HG02870 (cell line): Measurements from ENCODE around the gene TBC1D1.
A peak's percentile ranks its signal among the peaks of the same experiment; 100 is the strongest.

Experiments used
- ATAC-seq: cut with Tn5 transposase; IDR thresholded peaks from one replicate; pipeline ENCODE4 v1.9.1; 2021; ENCODE audit warnings: mild to moderate bottlenecking, moderate library complexity; ENCODE audit not compliant: unreplicated experiment

TBC1D1 gene, protein sequence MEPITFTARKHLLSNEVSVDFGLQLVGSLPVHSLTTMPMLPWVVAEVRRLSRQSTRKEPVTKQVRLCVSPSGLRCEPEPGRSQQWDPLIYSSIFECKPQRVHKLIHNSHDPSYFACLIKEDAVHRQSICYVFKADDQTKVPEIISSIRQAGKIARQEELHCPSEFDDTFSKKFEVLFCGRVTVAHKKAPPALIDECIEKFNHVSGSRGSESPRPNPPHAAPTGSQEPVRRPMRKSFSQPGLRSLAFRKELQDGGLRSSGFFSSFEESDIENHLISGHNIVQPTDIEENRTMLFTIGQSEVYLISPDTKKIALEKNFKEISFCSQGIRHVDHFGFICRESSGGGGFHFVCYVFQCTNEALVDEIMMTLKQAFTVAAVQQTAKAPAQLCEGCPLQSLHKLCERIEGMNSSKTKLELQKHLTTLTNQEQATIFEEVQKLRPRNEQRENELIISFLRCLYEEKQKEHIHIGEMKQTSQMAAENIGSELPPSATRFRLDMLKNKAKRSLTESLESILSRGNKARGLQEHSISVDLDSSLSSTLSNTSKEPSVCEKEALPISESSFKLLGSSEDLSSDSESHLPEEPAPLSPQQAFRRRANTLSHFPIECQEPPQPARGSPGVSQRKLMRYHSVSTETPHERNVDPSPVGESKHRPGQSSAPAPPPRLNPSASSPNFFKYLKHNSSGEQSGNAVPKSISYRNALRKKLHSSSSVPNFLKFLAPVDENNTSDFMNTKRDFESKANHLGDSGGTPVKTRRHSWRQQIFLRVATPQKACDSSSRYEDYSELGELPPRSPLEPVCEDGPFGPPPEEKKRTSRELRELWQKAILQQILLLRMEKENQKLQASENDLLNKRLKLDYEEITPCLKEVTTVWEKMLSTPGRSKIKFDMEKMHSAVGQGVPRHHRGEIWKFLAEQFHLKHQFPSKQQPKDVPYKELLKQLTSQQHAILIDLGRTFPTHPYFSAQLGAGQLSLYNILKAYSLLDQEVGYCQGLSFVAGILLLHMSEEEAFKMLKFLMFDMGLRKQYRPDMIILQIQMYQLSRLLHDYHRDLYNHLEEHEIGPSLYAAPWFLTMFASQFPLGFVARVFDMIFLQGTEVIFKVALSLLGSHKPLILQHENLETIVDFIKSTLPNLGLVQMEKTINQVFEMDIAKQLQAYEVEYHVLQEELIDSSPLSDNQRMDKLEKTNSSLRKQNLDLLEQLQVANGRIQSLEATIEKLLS (N-terminal part only)

DNA sequence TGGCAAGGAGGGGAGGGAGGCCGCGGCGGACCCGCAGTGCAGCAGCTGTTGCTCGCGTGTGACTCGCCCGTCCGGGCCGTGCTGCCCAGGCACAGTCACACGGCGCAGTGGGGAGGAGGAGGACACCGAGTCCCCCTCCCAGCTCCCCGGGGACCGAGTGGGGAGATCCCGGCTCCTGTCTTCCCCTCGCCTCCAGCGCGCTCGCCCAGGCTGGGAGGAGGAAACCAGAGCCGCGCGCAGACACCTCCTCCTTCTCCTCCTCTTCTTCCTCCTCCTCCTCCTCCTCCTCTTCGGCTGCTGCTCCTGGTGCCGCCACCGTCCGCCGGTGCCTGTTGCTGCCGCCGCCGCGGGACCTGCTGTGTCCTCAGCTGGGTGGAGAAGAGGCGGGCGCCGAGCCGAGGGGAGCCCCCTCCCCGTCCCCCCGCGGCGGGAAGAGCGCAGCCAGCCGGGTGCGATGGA lies at the start of gene TBC1D1:
Gene TBC1D1 (plus strand): TSS at position 284 of the 459 bp plus-strand sequence. CDS start 11,012 bp downstream, outside the sequence.
- ATAC-seq, result peak; percentile 21

DNA sequence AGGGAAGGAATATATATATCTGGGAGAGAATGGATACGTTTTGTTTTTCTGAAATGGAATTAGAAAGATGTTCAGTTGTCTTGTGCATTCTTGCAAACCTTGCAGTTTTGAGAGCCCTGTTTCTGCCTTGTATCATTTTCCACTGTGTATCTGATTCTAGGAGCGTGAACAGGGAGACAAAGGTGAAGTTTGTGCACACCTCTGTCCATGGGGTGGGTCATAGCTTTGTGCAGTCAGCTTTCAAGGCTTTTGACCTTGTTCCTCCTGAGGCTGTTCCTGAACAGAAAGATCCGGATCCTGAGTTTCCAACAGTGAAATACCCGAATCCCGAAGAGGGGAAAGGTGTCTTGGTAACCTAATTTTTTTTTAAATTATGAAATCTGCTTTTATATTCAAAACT lies 46.7 kb upstream of the TBC1D1 start:
- no peak for ATAC-seq

DNA sequence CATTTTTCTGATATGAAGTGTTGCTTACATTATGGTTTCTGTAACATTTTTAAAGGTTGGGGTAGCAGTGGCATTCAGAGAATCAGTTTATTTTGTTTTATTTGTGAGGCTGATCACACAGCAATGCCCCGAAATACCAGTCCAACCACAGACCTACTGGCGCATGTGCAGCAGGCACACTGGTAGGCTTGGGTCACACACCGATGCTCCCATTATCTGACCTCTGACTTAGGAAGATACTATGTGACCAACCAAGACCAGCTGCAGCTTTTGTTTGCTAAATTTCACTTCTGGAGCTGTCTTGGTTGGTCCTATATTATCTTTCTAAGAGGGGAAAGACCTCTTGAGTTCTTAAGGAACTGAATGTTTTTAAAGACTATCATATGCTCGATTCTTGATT lies 45.7 kb upstream of the TBC1D1 start:
- ATAC-seq, result no peak

DNA sequence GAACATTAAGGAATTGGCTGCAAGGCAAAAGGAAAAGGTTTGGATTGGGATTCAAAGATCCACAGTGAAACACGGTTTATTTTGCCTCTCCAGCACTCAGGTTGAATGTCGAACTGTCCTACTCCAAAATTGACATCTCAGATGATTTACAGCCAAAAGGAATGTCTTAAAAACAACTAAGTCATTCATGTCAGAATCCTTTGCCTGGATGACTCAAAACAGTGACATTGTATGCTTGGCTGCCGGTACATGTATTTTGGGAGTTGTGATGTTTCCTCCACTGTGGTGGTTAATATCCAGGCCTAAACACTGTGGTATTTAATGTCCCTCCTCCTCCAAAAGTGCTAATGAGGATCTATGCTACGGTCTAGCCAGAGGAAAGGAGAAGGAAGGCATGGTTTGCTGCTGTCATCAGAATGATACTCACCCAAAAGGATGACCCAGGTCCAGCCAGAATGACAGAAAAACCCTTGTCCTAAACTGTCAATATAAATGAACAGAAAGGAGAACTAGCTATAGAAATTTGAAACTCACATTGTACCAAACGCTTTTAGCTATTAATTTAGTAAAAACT lies 43.5 kb upstream of the TBC1D1 start:
- ATAC-seq, result no peak

DNA sequence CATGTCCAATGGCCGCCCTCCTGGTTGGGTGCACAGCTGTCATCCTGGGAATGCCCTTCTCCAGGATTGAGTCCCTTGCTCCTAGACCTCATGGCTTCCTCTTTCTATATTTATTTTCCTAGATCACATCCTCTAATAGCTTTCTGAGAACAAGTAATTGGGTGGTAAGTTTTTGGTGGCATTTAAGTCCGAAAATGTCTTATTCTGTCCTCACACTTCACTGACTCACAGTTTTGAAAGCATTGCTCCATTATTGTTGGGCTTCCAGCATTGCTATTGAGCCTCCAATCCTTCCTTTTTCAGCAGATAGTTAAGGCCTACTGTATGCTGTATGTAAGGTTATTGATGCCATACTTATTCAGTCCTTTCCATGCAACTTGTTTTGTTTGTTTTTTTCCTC lies 38.5 kb upstream of the TBC1D1 start:
- no peak for ATAC-seq

DNA sequence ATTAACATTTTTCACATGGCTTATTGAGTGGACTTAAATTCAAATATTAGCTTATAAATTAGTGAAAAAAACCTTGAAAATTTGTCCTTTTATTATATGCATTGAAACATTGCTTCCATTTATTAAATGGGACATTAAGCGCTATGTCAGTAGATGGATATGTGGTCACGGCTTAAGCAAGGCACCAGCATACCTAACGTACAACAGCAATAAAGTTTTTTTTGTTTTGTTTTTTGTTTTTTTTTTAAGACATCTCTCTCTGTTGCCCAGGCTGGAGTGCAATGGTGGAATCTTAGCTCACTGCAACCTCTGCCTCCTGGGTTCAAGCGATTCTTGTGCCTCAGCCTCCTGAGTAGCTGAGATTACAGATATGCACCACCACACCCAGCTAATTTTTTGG lies 32.8 kb upstream of the TBC1D1 start:
- no peak for ATAC-seq

DNA sequence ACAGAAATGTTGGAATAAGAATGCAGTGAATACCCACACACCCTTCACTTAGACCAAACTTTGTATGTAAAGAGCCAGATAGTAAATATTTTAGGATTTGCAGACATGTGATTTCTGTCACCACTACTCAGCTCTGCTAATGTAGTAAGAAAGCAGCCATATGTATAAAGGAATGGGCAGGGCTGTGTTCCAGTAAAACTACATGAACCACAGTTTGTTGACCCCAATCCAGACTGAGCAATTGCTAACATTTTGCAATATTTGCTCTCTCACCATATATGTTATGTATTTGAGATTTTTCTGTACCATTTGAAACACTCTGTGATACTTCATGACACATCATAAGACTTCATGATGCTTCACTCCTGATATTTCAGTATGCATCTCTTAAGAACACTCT lies 32.0 kb upstream of the TBC1D1 start:
- no peak for ATAC-seq

DNA sequence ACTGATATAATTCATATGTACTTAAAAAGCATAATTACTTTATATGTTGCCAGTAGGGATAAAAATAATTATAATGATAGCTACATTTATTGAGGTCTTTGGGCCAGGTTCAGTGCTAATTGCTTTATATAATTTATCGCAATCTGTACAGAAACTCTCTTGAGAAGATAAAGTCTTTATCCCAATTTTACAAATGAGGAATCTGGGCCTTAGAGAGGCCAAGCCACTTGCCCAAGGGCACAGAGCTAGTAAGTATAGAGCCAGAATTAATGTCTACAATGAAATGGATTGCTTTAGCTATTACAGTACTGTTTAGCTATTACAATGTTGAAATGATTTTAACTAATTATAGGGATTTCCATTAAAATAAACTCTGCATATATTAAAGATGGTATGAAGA lies 30.6 kb upstream of the TBC1D1 start:
- ATAC-seq, result no peak

DNA sequence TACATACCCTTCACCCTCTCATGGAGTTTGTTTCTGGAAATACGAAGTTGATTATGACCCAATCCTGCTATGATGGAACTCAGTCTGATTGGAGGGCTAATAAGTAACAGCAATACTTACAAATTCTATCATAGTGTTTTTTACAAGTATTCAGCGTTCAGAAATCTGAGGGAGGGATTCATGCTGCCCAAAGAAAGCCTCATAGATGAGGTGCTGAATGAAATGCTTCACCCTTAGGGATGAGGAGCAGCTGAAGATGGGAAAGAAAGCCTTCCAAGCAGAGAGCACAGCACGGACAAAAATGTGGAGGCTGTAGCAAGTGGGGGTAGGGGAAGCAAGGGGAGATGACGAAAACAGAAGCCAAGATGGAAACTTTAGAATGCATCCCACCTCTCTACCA lies 27.9 kb upstream of the TBC1D1 start:
- ATAC-seq, result no peak

DNA sequence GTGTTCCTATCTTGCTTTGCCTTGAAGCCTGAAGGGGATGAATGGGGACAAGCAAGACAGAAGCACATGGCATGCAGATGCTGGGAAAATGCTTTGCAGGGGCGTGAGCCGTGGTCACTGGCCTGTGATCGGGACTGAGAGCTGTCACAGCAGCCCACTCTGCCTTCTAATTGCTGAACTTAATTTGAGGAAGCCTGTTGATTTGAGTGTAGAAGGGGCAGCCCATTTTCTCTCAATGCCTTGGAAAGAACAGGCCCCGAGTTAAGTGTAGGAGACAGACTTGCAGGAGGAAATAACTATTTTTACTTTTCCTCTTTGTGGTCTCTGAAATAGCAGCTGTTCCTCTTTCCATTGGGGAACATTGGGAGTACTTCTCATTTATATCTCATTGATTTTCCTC lies 26.1 kb upstream of the TBC1D1 start:
- ATAC-seq, result no peak

DNA sequence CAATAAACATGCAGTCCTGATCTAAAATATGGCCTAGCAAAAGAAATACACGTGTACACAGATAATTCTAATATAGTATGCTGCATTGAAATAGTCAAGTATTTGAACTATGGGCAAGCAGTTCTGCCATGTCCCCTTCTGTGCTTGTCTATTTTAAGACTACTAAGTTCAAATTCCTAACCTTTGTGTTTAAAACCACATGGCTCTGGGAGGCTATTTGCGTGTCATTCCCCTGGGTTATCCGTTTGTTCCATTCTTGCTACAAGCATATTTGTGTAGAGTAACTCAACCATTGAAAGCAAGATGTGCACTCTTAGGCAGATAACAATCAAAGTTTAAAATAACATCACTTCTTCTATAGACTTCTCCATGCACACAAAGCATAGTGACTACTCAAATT lies 25.4 kb upstream of the TBC1D1 start:
- no peak for ATAC-seq

DNA sequence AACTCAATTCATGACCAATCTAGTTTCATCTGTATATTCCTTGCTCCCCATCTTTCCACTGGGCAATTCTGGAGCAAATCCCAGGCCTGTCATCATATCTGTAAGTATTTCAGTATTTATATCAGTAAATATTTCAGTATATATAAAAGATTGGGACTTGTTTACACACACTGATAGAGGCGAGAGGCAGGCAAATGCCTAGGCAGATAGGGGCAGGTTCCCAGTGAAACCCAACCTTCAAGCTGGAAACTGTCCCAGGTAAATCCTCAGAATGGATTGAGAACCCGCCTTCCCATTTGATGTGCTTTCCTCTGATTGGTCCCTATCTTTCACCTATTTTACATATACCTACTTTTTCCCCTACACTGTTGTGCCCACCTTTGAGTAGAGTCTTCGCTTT lies 23.8 kb upstream of the TBC1D1 start:
- no peak for ATAC-seq

DNA sequence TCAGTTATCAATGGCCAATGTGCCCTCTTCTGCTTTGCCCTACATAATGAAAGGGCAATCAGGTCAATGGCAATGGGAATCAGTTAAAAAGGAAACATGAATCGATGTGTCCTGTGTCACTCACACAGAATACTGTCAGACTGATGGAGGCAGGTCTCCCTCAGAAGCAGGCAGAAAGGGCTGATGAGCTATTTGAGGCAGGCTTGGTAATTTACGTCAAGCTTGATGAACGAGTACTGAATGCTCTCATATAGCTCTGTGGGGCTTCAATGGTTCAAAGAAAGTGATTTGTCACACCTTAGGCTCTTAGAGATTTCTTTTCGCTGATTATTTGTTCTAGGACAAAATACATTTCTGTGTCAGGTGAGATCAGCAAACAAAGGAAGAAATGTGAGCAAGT lies 22.6 kb upstream of the TBC1D1 start:
- no peak for ATAC-seq

DNA sequence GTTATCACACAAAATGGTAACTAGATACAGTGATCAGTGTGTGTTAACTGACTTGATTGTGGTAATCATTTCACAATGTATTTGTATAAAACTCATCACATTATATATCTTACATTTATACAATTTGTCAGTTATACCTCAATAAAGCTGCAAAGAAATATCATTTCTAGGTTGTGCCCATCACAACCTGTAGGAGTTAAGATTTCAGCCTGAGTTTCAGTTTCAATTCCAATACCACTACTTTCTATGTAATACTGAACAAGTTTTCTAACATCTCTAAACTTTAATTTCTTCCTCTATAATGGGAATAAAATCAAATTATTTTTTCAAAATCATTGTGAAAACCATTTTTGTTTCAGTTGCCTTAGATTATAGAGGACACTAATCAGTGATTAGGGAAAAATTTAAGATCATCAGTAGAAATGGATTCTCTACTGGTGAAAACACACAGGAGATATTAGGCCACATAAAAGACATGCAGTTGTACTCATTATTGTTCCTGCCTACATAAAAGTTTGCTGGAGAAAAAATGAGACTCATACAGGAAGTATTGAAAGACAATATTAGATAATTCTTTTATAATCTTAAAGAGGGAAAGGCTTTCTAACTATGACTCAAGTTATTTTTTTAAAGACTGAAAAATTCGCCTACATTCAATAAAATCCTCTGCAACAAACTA lies 18.4 kb upstream of the TBC1D1 start:
- ATAC-seq, result no peak

DNA sequence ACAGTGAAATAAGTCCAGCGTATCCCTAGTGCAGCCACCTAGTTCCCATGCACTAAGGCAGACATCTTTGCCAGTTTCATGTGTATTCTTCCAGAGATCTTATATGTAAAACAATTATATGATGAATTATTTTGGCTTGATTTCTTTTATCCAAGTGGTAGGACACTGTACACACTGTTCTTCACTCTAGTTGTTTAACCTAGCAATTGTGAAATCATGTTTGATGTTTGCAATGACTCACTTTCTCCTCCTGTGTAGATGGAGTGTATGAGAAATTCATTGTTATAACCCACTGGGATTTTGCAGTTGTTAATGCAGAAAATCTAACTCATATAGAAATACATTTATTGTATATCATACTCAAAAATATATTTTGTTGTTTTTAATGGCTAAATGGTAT lies 17.5 kb upstream of the TBC1D1 start:
- no peak for ATAC-seq

DNA sequence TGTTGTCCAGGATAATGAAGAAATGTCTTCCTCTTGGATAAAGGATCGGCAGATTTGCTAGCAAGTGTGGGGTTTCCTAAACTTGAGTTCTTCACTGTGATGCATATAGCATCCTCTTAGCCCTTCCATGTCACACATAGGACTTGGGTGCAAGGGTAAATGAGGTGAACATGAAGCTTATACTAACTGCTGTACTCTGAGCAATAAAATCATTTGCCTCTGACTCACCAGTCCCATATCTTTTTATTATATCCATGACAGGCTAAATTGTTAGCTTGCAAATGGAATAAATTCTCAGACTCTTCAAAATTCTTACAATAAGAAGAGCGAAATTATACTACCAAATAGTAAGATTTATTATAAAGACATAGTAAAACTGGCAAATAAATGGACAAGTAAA lies 14.7 kb upstream of the TBC1D1 start:
- no peak for ATAC-seq

DNA sequence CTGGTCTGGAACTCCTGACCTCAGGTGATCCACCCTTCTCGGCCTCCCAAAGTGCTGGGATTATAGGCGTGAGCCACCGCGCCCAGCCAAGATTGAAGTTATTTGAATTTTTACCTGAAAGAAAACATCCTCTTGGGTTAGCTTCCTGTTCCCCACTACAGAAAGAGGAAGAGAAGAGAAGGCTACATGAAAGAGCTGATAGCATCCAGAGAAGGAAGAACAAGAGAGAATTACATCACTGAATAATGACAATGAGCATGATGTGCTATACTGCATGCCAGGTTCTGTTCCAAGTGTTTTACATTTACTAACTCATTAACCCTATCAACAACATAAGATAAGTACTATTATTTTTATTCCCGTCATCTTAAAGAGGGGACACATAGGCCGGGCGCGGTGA lies 11.5 kb upstream of the TBC1D1 start:
- ATAC-seq, result no peak

DNA sequence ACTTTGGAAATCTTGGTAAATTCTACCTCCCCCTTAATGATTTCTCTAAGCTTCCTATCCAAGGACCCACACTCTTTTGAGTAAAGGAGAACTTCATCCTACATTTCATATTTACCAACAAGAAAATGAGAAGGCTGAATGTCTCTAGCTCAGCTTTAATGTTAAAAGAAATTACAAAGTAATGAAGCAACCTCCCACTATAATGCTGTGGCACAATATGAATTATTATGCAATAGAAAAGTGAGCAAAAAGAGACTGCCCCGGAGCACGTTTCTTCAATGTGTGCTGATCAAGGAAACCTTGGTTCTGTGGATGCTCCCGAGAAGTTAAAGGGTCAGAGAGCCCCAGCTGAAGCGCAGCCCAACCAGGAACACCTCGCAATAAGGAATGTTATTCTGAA lies 9.1 kb upstream of the TBC1D1 start:
- no peak for ATAC-seq

DNA sequence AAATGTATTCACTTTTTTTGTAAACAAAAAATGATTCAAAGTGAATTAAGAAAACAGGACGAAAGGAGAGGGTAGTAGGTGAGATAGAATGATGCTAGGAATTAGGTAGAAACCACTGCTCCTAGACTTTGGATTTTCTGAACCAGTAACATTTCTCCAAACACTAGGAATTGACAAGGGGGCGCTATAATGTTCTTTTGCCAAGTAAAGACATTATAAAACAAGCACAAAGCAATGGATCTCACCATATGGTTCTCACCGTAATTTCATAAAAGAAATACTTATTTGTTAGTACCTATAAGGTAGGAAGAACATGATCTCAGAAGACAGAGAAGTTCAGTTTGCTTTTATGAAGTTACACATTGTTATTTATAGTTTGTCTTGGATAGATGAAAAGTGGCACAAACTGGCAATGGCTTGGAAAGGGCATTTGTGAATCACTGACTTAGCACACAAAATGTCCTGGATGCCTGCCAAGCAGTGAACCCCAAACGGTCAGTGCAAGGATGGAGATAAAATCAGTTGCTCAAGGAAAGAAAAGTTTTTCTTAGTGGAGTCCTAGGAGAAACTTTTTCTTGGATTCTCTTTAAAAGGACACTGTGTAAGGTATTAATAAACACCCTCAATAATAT lies 8.1 kb upstream of the TBC1D1 start:
- no peak for ATAC-seq
